ENCODE measurements around the gene LMOD1. TPM values are rescaled to one million over a fixed set of nuclear protein-coding genes. Genes with fewer than 3 reads are reported as not detected.
A peak's percentile ranks its signal among the peaks of the same experiment; 100 is the strongest.

Gene LMOD1
- polyA plus RNA-seq, 2 donors, result 30.2 to 60.4 TPM

DNA sequence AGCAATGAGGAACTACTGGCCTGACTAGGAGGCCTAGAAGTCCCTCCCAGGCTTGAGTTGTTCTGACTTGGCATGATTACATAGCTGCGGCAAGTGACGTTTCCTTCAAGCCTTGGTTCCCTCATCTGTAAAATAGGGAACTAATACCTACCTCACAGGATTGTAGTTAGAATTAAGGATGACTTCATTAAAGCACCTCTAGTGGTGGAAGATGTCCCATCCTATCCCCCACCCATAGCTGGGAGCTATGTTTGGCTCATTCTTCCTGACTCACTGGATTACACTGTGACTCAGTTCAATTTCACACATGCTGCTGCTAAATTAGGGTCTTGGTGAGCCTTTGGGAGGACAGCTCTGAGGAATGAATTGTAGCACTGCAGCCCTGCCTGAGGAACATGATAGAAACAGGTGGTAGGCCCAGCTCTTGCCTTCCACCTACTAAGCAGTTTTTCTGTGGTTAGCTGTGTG, 63.6 kb downstream of the LMOD1 start:
- Histone ChIP-seq H3K36me3 (ENCODE audit: control insufficient read depth in 2 of 2, insufficient read depth in 2 of 2, low read length in 1 of 2) (no peaks in the 10 kb centered on the region), H3K4me3 (ENCODE audit: low read depth in 1 of 2, low read length in 2 of 2) (no peak overlapping the region), H3K27me3 (ENCODE audit: control insufficient read depth in 1 of 2, insufficient read depth in 2 of 2, low read length in 2 of 2) (no peaks in the 10 kb centered on the region), H3K27ac (ENCODE audit: low read depth in 2 of 2, low read length in 1 of 2) (peak overlapping the region in 1 of 2 donors; percentile 66), H3K9me3 (ENCODE audit: control insufficient read depth in 2 of 2, insufficient read depth in 1 of 2, low read depth in 1 of 2, low read length in 1 of 2) (no peaks in the 10 kb centered on the region), H3K4me1 (ENCODE audit: control insufficient read depth in 2 of 2, insufficient read depth in 2 of 2, low read length in 1 of 2) (peaks cover 9 to 13% of the 10 kb centered on the region in 2 donors)
- WGBS, 2 donors, result 50 to 66% methylated on average over 2 of the region's 2 CpGs

DNA sequence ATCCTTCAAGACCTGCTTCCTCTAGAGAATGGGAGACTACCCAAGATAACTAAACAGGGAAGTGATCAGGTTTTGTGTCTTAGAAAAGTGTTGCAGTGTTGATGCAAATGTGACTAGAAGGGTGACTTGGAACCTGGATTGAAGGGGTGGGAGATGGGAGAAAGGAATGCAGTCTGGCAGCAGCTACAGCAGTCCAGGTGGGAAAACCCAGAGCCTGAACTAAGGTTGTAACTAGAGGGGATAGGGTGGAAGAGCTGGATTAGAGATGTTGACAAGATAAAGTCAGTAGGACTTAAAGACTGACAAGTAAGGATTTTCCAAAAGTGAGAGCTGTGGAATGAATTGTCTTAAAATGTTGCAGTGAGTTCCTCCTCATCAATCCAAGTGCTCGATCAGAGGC, 64.7 kb downstream of the LMOD1 start:
- WGBS, 2 donors, result 69 to 86% methylated on average over 1 of the region's 1 CpG

DNA sequence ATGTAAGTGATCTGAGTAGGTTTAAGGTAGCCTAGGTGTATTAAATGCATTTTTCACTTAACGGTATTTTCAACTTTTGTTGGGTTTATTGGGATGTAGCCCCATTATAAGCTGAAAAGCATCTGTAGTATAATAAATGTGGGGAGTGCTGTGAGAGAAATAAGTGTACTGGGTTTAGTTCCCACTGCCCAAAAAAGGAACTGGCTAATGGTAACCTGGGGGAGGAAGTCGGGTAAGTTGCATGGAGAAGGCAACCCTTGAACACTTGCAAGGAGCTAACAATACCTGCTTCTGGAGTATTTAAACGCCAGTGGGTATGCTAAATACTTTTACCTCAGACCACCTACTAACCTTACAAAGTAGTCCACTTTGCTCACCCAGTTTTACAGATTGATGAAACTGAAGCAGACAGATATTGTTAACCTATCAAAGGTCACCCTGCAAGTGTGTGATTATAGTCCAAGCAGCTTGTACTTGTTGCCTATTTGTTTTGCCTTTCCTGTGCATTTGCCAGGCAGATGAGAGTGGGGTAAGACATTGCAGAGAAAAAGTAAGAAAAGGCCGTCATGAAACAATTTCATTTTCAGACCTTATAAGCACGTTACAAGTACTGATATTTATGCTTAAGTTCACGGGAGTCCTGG, 65.3 kb downstream of the LMOD1 start:
- WGBS, 2 donors, result 66 to 70% methylated on average over 6 of the region's 6 CpGs
- Histone ChIP-seq H3K9me3 (ENCODE audit: control insufficient read depth in 2 of 2, insufficient read depth in 1 of 2, low read depth in 1 of 2, low read length in 1 of 2) (no peaks in the 10 kb centered on the region), H3K4me1 (ENCODE audit: control insufficient read depth in 2 of 2, insufficient read depth in 2 of 2, low read length in 1 of 2) (peaks cover 9 to 13% of the 10 kb centered on the region in 2 donors), H3K27me3 (ENCODE audit: control insufficient read depth in 1 of 2, insufficient read depth in 2 of 2, low read length in 2 of 2) (no peaks in the 10 kb centered on the region), H3K27ac (ENCODE audit: low read depth in 2 of 2, low read length in 1 of 2) (no peak overlapping the region), H3K36me3 (ENCODE audit: control insufficient read depth in 2 of 2, insufficient read depth in 2 of 2, low read length in 1 of 2) (no peaks in the 10 kb centered on the region), H3K4me3 (ENCODE audit: low read depth in 1 of 2, low read length in 2 of 2) (no peak overlapping the region)

More for the DNA sequence above, 64.7 kb downstream of the LMOD1 start:
- Histone ChIP-seq H3K9me3 (ENCODE audit: control insufficient read depth in 2 of 2, insufficient read depth in 1 of 2, low read depth in 1 of 2, low read length in 1 of 2) (no peaks in the 10 kb centered on the region), H3K27ac (ENCODE audit: low read depth in 2 of 2, low read length in 1 of 2) (no peak overlapping the region), H3K4me3 (ENCODE audit: low read depth in 1 of 2, low read length in 2 of 2) (no peak overlapping the region), H3K36me3 (ENCODE audit: control insufficient read depth in 2 of 2, insufficient read depth in 2 of 2, low read length in 1 of 2) (no peaks in the 10 kb centered on the region), H3K4me1 (ENCODE audit: control insufficient read depth in 2 of 2, insufficient read depth in 2 of 2, low read length in 1 of 2) (peaks cover 9 to 13% of the 10 kb centered on the region in 2 donors), H3K27me3 (ENCODE audit: control insufficient read depth in 1 of 2, insufficient read depth in 2 of 2, low read length in 2 of 2) (no peaks in the 10 kb centered on the region)

DNA sequence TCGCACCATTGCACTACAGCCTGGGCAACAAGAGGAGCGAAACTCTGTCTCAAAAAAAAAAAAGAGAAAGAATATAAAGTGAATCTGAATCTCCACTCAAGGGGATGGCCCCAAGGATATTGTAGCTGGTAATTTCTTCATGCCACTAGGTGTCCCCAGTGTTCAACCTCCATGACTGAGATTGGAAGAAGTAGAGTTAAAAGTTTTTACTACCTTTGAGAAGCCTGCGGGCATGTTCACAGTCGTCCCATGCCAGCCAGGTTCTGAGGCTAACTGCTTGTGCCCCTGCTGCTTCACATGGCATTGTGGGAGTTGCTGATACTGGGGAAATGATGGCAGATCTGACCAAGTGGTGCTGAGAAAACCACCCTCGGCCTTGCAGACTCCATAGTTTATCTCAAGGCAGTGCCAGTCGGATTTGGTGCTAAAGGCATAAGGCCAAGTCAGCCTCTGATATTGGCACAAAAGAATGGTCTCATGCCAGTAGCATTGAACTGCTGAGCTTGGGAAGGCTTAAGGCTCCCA, 68.4 kb downstream of the LMOD1 start:
- H3K9me3 ChIP-seq (ENCODE audit: control insufficient read depth in 2 of 2, insufficient read depth in 1 of 2, low read depth in 1 of 2, low read length in 1 of 2), result no peaks in the 10 kb centered on the region
- no peak overlapping the region for H3K27ac ChIP-seq (ENCODE audit: low read depth in 2 of 2, low read length in 1 of 2)
- WGBS, 2 donors, result 43 to 49% methylated on average over 6 of the region's 6 CpGs
- H3K4me1 ChIP-seq (ENCODE audit: control insufficient read depth in 2 of 2, insufficient read depth in 2 of 2, low read length in 1 of 2), result no peaks in the 10 kb centered on the region
- peaks cover under 1 to 9% of the 10 kb centered on the region in 2 donors for H3K36me3 ChIP-seq (ENCODE audit: control insufficient read depth in 2 of 2, insufficient read depth in 2 of 2, low read length in 1 of 2)
- H3K4me3 ChIP-seq (ENCODE audit: low read depth in 1 of 2, low read length in 2 of 2), result no peak overlapping the region
- no peaks in the 10 kb centered on the region for H3K27me3 ChIP-seq (ENCODE audit: control insufficient read depth in 1 of 2, insufficient read depth in 2 of 2, low read length in 2 of 2)

DNA sequence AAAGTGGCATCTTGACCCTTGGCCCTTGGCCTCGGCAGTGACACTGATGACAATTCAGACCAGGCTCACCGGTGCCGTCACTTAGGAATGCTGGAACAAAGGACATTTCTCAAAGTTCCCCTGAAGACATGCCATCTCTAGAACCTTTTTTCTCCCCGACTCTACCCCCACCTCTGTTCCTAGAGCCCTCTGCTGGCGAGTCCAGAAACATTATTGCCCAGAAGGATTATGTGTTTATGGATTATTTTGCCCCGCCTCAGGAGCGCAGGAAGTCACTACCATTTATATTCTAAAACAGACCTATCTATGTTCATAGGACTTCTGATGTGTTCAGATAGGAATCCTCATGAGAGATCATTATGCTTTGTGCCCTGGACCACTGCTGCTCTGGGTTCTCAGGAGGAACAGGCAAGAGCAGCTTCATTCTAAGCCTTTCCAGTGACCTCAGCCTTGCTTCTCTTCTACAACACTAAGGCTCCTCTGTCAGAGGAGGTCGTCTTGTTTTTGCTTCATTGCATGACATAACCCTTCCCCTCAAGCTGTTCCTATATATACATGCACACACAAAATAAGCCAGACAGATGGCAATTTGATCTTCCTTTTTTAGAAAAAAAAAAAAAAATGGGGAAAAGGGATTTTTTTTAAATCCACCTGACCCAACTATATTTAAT, 70.1 kb downstream of the LMOD1 start:
- 62 to 64% methylated on average over 8 of the region's 8 CpGs for WGBS, 2 donors
- Histone ChIP-seq H3K9me3 (ENCODE audit: control insufficient read depth in 2 of 2, insufficient read depth in 1 of 2, low read depth in 1 of 2, low read length in 1 of 2) (no peaks in the 10 kb centered on the region), H3K4me1 (ENCODE audit: control insufficient read depth in 2 of 2, insufficient read depth in 2 of 2, low read length in 1 of 2) (no peaks in the 10 kb centered on the region), H3K27ac (ENCODE audit: low read depth in 2 of 2, low read length in 1 of 2) (no peak overlapping the region), H3K27me3 (ENCODE audit: control insufficient read depth in 1 of 2, insufficient read depth in 2 of 2, low read length in 2 of 2) (no peaks in the 10 kb centered on the region), H3K36me3 (ENCODE audit: control insufficient read depth in 2 of 2, insufficient read depth in 2 of 2, low read length in 1 of 2) (peaks cover 7 to 15% of the 10 kb centered on the region in 2 donors), H3K4me3 (ENCODE audit: low read depth in 1 of 2, low read length in 2 of 2) (no peak overlapping the region)

DNA sequence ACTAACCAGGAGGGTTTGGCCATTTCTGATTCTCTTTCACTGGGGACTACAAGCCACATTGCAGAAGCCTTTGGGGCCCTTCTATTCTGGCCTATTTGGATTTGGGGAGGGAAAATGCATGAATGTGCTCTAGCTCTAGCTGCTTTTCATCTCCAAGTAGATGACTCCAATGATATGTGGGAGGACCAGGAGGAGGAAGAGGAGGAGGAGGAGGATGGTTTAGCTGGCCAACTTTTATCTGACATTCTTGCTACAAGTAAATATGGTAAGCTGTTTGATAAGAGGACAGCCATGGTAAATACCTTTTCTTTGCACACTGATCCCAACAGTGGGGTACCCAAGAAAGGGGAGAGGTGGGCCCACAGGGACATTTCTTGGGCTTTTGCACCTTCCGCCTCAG, 71.7 kb downstream of the LMOD1 start:
- Histone ChIP-seq H3K36me3 (ENCODE audit: control insufficient read depth in 2 of 2, insufficient read depth in 2 of 2, low read length in 1 of 2) (peaks cover 13 to 15% of the 10 kb centered on the region in 2 donors), H3K27ac (ENCODE audit: low read depth in 2 of 2, low read length in 1 of 2) (no peak overlapping the region), H3K27me3 (ENCODE audit: control insufficient read depth in 1 of 2, insufficient read depth in 2 of 2, low read length in 2 of 2) (no peaks in the 10 kb centered on the region), H3K9me3 (ENCODE audit: control insufficient read depth in 2 of 2, insufficient read depth in 1 of 2, low read depth in 1 of 2, low read length in 1 of 2) (no peaks in the 10 kb centered on the region), H3K4me1 (ENCODE audit: control insufficient read depth in 2 of 2, insufficient read depth in 2 of 2, low read length in 1 of 2) (no peaks in the 10 kb centered on the region), H3K4me3 (ENCODE audit: low read depth in 1 of 2, low read length in 2 of 2) (no peak overlapping the region)
- 98 to 100% methylated on average over 1 of the region's 1 CpG for WGBS, 2 donors

DNA sequence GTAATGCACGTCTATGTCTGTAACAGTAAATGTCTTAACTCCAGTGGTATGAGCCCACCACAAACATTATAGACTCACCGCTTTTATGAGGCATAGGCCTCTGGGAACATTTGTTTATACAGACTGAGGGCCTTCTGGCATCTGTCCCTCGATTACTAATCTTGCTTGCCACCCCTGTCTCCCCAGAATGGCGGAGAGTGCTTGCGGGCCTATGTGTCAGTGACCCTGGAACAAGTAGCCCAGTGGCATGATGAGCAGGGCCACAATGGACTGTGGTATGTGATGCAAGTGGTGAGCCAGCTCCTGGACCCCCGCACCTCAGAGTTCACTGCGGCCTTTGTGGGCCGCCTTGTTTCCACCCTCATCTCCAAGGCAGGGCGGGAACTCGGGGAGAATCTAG, 76.0 kb downstream of the LMOD1 start:
- Histone ChIP-seq H3K27me3 (ENCODE audit: control insufficient read depth in 1 of 2, insufficient read depth in 2 of 2, low read length in 2 of 2) (no peaks in the 10 kb centered on the region), H3K36me3 (ENCODE audit: control insufficient read depth in 2 of 2, insufficient read depth in 2 of 2, low read length in 1 of 2) (peaks cover 19 to 21% of the 10 kb centered on the region in 2 donors), H3K4me1 (ENCODE audit: control insufficient read depth in 2 of 2, insufficient read depth in 2 of 2, low read length in 1 of 2) (no peaks in the 10 kb centered on the region), H3K9me3 (ENCODE audit: control insufficient read depth in 2 of 2, insufficient read depth in 1 of 2, low read depth in 1 of 2, low read length in 1 of 2) (no peaks in the 10 kb centered on the region), H3K27ac (ENCODE audit: low read depth in 2 of 2, low read length in 1 of 2) (no peak overlapping the region), H3K4me3 (ENCODE audit: low read depth in 1 of 2, low read length in 2 of 2) (no peak overlapping the region)
- 94 to 96% methylated on average over 10 of the region's 10 CpGs for WGBS, 2 donors

DNA sequence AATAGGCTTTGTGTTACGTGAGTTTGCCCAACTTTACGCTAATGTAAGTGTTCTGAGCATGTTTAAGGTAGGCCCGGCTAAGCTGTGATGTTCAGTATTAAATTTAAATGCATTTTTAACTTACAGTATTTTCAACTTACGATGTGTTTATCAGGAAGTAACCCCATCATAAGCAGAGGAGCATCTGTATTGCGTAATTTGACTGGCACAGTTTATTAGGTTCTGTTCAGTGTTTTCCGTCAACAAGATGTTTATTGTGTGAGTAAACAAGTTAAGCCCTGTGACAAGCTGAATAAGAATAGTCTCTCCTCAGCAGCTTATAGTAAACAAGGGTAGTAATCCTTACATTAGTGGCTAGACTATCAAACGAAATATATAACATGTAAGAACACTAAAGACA, 84.9 kb downstream of the LMOD1 start:
- no peak overlapping the region for H3K4me3 ChIP-seq (ENCODE audit: low read depth in 1 of 2, low read length in 2 of 2)
- H3K27ac ChIP-seq (ENCODE audit: low read depth in 2 of 2, low read length in 1 of 2), result no peak overlapping the region
- peaks cover 0 to 2% of the 10 kb centered on the region in 2 donors for H3K36me3 ChIP-seq (ENCODE audit: control insufficient read depth in 2 of 2, insufficient read depth in 2 of 2, low read length in 1 of 2)
- H3K9me3 ChIP-seq (ENCODE audit: control insufficient read depth in 2 of 2, insufficient read depth in 1 of 2, low read depth in 1 of 2, low read length in 1 of 2), result no peaks in the 10 kb centered on the region
- no peaks in the 10 kb centered on the region for H3K27me3 ChIP-seq (ENCODE audit: control insufficient read depth in 1 of 2, insufficient read depth in 2 of 2, low read length in 2 of 2)
- 91 to 93% methylated on average over 7 of the region's 7 CpGs for WGBS, 2 donors
- no peaks in the 10 kb centered on the region for H3K4me1 ChIP-seq (ENCODE audit: control insufficient read depth in 2 of 2, insufficient read depth in 2 of 2, low read length in 1 of 2)

DNA sequence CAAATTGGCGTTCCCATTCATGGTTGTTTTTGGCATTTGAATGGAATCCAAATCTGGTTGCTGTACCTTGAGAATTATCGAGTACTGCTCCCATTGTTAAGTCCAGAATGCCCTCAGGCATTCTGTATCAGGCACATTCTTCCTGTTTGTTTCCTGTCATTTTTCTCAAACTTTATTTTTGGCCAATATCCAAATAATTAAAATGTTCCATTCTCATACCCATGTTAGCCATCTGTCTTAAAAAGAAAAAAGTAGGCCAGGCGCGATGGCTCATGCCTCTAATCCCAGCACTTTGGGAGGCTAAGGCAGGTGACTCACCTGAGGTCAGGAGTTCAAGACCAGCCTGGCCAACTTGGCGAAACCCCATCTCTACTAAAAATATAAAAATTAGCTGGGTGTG, 86.9 kb downstream of the LMOD1 start:
- Histone ChIP-seq H3K9me3 (ENCODE audit: control insufficient read depth in 2 of 2, insufficient read depth in 1 of 2, low read depth in 1 of 2, low read length in 1 of 2) (no peaks in the 10 kb centered on the region), H3K27me3 (ENCODE audit: control insufficient read depth in 1 of 2, insufficient read depth in 2 of 2, low read length in 2 of 2) (no peaks in the 10 kb centered on the region), H3K27ac (ENCODE audit: low read depth in 2 of 2, low read length in 1 of 2) (no peak overlapping the region), H3K4me1 (ENCODE audit: control insufficient read depth in 2 of 2, insufficient read depth in 2 of 2, low read length in 1 of 2) (no peaks in the 10 kb centered on the region), H3K36me3 (ENCODE audit: control insufficient read depth in 2 of 2, insufficient read depth in 2 of 2, low read length in 1 of 2) (peaks cover 4 to 5% of the 10 kb centered on the region in 2 donors), H3K4me3 (ENCODE audit: low read depth in 1 of 2, low read length in 2 of 2) (no peak overlapping the region)
- WGBS, 2 donors, result 65 to 76% methylated on average over 5 of the region's 5 CpGs

Data from esophagus (tissue), 2 donors.